HTR-8/SVneo (cell line): ENCODE measurements around the gene TEX22.

Experiments
- DNase-seq: peaks from one replicate; pipeline ENCODE4 v3.0.0; 2011; ENCODE audit warnings: low spot score, mixed read lengths; ENCODE audit not compliant: insufficient read length
- FAIRE-seq: peaks from 2 replicates; lab custom pipeline; 2011; peaks lifted over from hg19 to GRCh38; lab: Jason Lieb, UNC

Gene TEX22

DNA sequence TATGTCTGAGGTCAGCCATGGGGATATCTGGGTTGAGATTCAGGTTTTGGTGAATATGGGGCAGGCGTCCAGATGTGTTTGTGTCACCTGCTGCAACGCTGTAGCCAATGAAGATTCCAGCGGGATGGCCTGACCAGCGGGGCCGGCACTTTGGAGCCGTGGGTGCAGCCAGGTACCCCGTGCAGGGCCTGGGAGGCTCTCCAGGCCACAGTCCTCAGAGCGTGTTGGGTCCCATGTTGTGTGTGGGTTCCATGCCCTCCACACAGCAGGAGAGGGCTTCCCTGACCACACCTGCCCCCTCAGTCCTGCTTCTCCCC, 2.8 kb upstream of the TEX22 start:
- FAIRE-seq: no peak
- no peak for DNase-seq

- FAIRE-seq (peak; percentile 49), DNase-seq (no peak)
These were observed 897 bp upstream of the TEX22 start for GRCh38 chr14:105397350-105397931.

DNA sequence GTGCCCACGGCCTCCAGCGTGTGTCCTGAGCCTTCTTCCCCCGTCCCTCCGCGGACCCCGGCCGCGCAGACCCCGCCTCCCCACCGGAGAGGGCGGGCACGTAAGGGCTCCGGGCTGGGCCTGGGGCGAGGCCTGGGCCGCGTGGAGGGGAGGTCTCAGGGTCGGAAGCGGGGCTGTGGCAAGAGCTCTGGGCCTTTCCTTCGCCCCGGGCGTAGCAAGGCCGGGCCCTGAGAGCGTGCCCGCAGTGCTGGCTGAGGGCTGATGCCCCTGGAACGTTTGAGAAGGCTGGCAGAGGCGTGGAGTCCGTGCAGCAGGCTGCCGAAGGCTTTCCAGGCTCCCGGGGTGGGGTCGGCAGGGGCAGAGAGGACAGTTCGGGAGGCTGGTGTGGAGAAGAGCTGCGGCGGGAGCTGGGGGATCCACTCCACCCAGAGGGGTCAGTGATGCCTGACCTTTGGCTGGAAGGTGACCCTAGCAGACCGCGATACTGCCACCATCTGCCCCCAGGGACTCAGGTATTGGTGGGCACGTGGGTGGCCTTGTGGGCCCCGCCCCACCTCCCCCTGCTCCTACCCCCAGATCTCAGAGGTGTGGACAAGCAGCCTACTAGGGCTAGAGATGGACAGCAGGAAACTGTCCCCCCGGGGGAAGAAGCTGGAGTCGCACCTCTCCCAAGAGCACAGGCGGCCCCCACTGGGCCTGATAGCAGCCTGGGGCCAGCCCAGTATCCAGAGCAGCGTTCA, 558 bp downstream of the TEX22 start:
- DNase-seq (no peak), FAIRE-seq (peak; percentile 36)

GRCh38 chr14:105399466-105399775, 1.1 kb downstream of the TEX22 start:
- DNase-seq (no peak), FAIRE-seq (no peak)

GRCh38 chr14:105400016-105400415, 1.7 kb downstream of the TEX22 start:
- FAIRE-seq (no peak), DNase-seq (no peak)

DNA sequence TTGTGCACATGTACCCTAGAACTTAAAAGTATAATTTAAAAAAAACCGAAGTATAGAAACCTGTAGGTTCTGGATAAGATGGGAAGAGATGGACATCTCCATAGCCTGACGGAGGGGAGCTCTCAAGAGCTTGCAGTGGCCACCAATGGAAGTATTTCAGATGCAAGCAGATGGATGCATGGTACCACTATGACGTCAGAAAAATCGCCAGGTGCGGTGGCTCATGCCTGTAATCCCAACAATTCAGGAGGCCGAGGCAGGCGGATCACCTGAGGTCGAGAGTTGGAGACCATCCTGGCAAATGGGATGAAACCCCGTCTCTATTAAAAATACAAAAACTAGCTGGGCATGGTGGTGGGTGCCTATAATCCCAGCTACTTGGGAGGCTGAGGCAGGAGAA, 3.4 kb downstream of the TEX22 start:
- no peak for FAIRE-seq
- no peak for DNase-seq

DNA sequence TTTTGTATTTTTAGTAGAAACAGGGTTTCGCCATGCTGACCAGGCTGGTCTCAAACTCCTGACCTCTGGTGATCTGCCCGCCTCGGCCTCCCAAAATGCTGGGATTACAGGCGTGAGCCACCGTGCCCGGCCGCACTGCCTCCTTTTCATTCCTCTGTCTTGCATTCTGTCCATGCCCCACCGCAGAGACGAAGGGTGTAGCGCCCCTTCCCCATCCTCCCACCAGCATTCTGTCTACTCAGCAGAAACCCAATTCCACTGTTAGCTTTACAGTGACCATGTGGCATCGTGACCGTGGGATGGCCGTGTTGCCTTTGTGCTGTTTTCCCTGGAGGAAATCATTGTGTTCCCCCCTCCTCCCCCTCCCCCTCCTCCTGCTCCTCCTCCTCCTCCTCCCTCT, 10.3 kb downstream of the TEX22 start:
- DNase-seq (no peak), FAIRE-seq (no peak)

DNA sequence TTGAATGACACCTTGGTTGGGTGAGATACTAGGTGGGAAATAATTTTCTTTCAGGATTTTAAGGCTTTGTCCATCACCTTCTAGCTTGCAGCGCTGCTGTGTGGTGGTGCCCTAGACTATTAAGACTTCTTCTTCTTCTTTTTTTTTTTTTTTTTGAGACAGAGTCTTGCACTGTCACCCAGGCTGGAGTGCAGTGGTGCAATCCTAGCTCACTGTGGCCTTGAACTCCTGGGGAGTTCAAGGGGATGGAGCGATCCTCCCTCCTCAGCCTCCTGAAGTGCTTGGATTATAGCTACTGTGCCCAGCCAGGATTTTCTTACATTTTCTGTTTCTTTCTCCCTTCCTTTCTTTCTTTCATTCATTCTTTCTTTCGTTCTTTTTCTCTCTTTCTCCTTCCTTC, 11.0 kb downstream of the TEX22 start:
- no peak for FAIRE-seq
- DNase-seq: no peak

GRCh38 chr14:105410642-105411016, 12.3 kb downstream of the TEX22 start:
- DNase-seq: no peak
- no peak for FAIRE-seq

DNA sequence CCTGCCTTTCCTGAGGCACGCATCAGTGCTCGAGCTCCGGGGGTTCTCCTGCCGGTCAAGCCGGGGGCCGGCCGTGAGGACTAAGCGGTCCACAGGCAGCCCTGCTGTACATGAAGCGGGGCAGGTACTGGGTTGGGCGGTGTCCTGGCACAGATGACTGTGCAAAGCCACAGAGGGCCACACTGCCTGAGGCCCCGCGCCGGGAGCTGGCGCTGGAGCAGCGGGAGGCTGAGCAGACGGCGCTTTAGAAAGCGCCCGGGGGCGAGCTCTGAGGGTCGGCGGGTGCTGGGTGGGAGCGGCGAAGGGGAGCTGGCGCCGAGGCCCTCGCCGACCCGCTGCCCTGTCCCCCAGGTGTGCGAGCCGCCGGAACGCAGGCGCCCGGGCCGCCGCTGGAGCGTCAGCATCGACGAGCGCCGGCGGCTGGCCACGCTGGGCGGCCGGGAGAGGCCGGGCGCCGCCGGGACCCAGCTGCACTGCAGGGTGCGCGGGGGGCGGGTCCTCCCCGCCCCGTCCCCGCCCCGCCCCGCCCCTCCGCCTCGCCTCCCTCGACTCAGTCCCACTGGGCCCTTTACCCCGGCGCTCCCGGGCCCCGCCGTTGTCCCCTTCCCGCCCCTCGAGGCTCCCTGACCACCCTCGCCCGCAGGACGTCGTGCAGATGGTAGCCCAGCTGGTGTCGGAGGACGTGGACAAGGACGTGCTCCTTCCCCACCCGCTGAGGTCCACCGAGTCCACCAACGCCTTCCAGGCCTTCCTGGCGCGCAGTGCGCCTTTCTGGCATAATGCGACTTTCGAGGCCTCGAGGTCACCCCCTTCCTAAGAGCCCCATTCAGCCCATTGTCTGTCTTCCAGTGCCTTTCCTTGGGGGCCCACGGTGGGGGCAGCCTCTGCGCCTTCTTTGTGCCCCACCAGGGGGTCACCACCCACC, 12.9 kb downstream of the TEX22 start:
- no peak for FAIRE-seq
- DNase-seq: peak; percentile 71

GRCh38 chr14:105411985-105412770, 13.8 kb downstream of the TEX22 start:
- no peak for DNase-seq
- no peak for FAIRE-seq

DNA sequence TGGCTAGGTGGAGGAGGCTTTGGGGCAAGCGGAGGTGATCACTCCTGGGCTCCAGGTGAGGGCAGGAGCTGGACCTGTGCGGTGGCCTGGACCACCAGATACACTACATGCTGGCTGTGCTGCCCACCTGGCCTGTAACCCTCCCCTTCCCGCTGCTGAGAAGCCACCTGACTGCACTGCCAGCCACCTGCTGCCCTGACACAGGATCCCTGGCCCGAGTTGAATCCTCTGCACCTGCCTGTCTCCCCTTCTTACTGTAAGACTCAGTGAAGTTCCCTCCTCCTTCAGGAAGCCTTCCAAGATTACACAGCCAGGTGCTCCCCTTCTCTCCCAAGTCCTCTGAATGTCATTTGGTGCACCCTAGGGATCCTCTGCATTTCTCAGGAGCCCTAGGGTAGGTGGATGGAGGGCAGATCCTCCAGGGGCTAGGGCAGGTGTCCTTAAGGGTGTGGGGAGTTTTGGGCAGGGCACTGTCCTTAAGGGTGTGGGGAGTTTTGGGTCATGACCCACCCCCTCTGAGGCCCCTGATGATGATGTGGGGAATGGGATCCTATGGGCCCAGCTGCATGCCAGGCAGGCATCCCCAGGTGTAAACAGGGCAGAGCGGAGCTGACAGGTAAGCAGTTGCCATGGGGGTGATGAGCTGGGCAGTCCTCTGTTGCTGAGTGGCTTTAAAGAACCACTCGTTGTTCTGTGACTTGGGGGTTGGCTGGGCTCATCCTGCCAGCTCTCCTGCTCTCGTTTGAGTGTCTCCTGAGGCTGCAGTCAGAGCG, 14.6 kb downstream of the TEX22 start:
- DNase-seq (no peak), FAIRE-seq (no peak)

DNA sequence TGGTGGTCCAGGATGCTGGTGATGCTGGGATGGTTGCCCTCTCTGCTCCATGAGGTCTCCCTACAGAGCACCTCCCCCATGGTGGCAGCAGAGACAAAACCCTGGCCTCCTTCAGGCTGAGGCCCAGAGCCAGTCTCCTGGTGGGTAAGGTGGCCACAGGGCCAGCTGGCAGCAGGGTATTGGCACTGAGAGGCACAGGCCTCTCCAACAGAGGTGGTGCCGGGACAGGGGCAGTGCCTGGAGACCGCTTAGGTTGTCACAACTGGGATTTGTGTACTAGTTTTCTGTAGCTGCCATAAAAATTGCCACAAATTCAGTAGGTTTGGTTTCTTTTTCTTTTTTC, 15.2 kb downstream of the TEX22 start:
- DNase-seq: no peak

GRCh38 chr14:105414456-105415371, 16.4 kb downstream of the TEX22 start:
- FAIRE-seq (peak; percentile 59), DNase-seq (peak; percentile 64)

More for the DNA sequence above, 15.2 kb downstream of the TEX22 start:
- no peak for FAIRE-seq

DNA sequence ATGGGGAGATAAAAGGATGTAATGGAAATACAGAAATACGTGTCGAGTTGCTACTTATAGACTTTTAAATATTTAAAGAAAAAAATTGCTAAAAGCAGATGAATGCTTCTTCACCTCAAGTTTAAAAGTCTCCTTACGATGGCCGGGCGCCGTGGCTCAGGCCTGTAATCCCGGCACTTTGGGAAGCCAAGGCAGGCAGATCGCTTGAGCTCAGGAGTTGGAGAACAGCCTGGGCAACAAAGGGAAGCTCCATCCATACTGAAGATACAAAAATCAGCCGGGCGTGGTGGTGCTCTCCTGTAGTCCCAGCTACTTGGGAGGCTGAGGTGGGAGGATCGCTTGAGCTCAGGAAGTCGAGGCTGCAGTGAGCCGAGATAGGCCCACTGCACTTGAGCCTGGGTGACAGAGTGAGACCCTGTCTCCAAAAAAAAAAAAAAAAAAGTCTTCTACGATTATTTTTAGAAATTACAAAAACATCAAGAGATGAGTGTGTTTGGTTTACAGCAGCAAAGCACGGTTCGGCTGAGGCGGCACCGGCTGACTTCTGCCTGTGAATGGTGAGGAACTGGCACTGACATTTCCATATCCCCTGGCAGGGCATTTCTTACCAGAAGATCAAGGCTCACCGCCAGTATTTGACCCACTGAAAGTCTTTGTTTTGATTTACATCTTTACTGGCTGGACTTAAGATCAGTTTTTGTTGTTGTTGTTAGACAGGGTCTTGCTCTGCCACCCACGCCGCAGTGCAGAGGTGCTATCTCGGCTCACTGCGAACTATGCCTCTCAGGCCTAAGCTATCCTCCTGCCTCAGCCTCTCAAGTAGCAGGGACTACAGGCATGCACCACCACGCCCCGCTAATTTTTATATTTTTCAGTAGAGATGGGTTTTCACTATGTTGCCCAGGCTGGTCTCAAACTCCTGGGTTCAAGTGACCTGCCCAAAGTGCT, 17.4 kb downstream of the TEX22 start:
- FAIRE-seq: no peak
- no peak for DNase-seq

DNA sequence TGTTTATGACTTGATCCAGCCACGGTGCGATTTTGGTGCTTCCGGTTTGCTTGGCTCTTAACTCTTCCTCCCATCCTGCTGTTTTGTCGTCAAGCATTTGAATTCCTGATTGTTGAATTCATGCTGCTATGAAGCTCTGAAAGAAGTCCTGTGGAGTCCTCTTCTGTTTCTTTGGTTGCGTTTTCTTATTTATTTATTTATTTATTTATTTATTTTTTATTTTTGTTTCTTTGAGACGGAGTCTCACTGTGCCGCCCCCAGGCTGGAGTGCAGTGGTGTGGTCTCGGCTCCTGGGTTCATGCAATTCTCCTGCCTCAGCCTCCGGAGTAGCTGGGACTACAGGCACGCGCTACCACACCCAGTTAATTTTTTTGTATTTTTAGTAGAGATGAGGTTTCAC, 18.3 kb downstream of the TEX22 start:
- FAIRE-seq (no peak), DNase-seq (no peak)

DNA sequence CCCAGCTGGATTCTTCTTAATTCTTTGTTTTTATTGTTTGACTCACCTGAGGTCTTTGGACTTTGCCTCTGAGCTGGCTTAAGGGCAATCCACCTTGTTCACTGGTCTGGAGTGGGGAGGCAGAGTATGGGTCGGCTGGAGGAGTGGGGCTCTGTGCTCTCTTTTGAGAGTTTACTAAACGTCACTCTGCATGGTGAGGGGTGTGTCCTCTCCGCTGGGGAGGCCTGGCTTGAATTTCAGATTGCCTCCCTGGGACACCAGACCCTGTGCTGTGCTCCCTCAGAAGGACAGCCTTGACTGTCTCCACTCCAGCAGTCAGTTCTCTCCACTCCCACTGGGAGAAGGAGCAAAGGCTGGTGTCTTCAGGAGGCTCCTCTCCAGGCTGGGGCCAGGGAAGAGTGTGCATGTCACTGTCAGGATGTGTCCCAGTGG, 19.4 kb downstream of the TEX22 start:
- FAIRE-seq: no peak
- no peak for DNase-seq
